Astrocyte of the cerebellum (primary cell): ENCODE results near the gene IQGAP3.
"Not testable (repeated sequence)": the region's sequence is repeated elsewhere in the genome, so short reads cannot be mapped to it uniquely, and the experiment has no call there.

Experiments
- DNase-seq: peaks from one replicate; pipeline ENCODE4 v3.0.0-alpha.2; 2011; ENCODE audit warnings: low read depth
- H3K4me3 ChIP-seq: 2 replicates; pipeline ENCODE4 v1.5.1; 2011; ENCODE audit warnings: mild to moderate bottlenecking, low read depth, low read length, moderate library complexity
- in situ Hi-C: cut with HindIII; loops from 2 replicates; pipeline ENCODE4 v1.10.0; 2017; ENCODE audit warnings: low sequenced_read_pairs
- TF ChIP-seq, protein P1 (sequence below): IDR thresholded peaks from 2 replicates; pipeline ENCODE4 v1.5.1; 2012; ENCODE audit warnings: low read length, low read depth, moderate library complexity, mild to moderate bottlenecking; ENCODE audit errors: missing control alignments

IQGAP3 gene

GRCh38 chr1:156589546-156589945 lies 17.2 kb upstream of the IQGAP3 start:
- H3K4me3 ChIP-seq, result no peak overlapping the region
- TF ChIP-seq, protein P1, sequence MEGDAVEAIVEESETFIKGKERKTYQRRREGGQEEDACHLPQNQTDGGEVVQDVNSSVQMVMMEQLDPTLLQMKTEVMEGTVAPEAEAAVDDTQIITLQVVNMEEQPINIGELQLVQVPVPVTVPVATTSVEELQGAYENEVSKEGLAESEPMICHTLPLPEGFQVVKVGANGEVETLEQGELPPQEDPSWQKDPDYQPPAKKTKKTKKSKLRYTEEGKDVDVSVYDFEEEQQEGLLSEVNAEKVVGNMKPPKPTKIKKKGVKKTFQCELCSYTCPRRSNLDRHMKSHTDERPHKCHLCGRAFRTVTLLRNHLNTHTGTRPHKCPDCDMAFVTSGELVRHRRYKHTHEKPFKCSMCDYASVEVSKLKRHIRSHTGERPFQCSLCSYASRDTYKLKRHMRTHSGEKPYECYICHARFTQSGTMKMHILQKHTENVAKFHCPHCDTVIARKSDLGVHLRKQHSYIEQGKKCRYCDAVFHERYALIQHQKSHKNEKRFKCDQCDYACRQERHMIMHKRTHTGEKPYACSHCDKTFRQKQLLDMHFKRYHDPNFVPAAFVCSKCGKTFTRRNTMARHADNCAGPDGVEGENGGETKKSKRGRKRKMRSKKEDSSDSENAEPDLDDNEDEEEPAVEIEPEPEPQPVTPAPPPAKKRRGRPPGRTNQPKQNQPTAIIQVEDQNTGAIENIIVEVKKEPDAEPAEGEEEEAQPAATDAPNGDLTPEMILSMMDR, result no peak
- DNase-seq, result no peak
- in situ Hi-C loops, result no loop called here

DNA sequence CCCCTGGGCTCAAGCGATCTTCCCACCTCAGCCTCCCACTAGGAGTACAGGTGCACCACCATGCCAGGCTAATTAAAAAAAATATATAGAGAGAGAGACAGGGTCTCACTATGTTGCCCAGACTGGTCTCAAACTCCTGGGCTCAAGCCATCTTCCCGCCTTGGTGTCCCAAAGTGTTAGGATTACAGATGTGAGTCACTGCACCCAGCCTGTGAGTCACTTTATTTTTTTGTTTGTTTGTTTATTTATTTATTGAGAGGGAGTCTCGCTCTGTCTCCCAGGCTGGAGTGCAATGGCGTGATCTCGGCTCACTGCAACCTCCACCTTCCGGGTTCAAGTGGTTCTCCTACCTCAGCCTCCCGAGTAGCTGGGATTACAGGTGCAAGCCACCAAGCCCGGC lies 15.6 kb upstream of the IQGAP3 start:
- H3K4me3 ChIP-seq, DNase-seq, in situ Hi-C loops: not testable (repeated sequence)

- no peak for DNase-seq
- in situ Hi-C loops, result no loop called here
- TF ChIP-seq, protein P1, result no peak
- no peak overlapping the region for H3K4me3 ChIP-seq
Measured at GRCh38 chr1:156586892-156587477, 14.6 kb upstream of the IQGAP3 start.

- in situ Hi-C loops, result no loop called here
- H3K4me3 ChIP-seq, result no peak overlapping the region
- TF ChIP-seq, protein P1, result no peak
- no peak for DNase-seq
Measured at GRCh38 chr1:156586323-156586722, 14.0 kb upstream of the IQGAP3 start.

GRCh38 chr1:156584813-156585212 lies 12.4 kb upstream of the IQGAP3 start:
- no peak for DNase-seq
- in situ Hi-C loops, result no loop called here
- TF ChIP-seq, protein P1, result peak; percentile 27
- H3K4me3 ChIP-seq, result no peak overlapping the region

DNA sequence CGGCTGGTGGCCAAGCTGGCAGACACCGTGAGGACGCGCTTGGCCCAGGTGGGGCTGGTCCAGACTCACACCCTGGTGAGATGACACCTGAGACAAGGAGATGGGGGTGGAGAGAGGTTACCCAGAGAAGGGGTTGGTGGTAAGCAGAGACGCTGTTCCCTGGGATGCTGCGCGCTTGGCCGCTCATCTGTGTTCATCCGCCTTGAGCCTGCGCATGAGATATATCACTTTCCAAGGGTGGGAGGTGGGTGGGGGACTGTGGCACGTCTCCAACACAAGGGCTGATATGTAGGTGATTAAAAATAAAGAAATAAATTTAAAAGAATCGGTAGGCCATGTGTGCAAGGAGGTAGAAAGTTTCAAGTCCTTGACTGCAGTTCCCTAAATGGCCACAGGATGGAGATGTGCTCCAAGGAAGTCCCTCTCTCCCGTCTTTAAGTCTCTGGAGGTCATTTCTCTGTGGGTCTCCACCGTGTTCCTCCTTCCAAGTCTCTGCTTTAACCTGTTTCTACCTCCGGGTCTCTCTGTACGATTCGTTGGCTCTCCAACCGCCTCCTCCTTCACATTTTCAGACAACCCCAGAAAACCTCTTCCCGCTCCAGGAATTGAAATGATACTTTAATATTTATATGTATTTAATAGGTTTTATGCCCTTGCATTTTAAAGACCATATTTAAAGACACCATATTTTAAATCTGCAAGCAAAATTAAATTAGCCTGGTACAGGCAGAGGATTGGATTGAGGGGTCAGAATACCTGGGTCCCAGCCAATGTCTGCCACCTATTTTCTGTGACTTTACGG lies 11.7 kb upstream of the IQGAP3 start:
- peak; percentile 76 for DNase-seq
- TF ChIP-seq, protein P1, result peak; percentile 92
- H3K4me3 ChIP-seq, result no peak overlapping the region
- in situ Hi-C loops, result no loop called here

GRCh38 chr1:156582388-156583017 lies 10.1 kb upstream of the IQGAP3 start:
- no peak for DNase-seq
- no peak overlapping the region for H3K4me3 ChIP-seq
- in situ Hi-C loops, result no loop called here
- TF ChIP-seq, protein P1, result no peak
